Muscle of arm (tissue), 12 donors: ENCODE measurements around the gene HIRIP3. TPM values are rescaled to one million over a fixed set of nuclear protein-coding genes. Genes with fewer than 3 reads are reported as not detected.
A peak's percentile ranks its signal among the peaks of the same experiment; 100 is the strongest.

Experiments used
- DNase-seq: peaks from one replicate; pipeline ENCODE4 v3.0.0-alpha.2; 2013
- polyA plus RNA-seq, 12 donors: library from polyadenylated mRNA; unstranded; fragments of 120-200 nt; gene quantifications; one replicate each; pipeline ENCODE4 v1.2.1, GENCODE V29; 2013; ENCODE audit not compliant: insufficient read length in 12 of 12

HIRIP3 gene
- polyA plus RNA-seq, 12 donors, result 10.2 to 15.6 (median 12.0) TPM; not detected in 1

DNA sequence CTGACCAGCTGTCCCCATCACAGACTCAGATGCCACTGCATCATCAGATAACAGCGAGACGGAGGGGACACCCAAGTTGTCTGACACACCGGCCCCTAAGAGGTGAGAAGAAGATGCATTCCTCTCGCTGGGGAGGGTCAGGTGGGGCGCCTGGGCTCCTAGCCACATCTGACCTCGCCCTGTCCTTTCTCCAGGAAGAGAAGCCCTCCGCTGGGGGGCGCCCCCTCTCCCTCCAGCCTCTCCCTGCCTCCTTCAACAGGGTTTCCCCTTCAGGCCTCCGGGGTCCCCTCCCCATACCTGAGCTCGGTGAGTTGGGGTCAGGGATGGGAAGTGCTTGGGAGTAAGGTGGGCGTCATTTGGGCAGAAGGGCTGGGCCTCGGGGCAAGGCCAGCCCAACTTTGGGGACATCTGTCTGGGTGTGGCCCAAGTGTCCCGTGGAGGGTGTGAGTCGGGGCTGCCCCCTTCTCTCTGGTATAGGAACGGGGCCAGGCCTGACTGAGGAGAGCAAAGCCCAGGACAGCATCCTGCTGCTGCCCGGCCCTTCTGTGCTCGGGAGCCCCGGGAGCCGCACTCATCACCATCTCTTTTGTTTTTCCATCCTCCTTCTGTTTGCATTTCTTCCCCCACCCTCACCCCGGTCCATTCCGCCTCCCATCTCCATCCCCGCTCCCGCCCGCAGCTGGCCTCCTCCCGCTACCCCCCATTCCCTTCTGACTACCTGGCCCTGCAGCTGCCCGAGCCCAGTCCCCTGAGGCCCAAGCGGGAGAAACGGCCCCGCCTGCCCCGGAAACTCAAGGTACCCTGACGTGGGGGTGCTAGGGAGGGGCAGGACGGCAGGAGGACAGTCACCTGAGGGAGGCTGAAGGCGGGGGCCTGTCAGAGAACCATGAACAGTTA lies 5.6 kb upstream of the HIRIP3 start:
- no peak for DNase-seq

DNA sequence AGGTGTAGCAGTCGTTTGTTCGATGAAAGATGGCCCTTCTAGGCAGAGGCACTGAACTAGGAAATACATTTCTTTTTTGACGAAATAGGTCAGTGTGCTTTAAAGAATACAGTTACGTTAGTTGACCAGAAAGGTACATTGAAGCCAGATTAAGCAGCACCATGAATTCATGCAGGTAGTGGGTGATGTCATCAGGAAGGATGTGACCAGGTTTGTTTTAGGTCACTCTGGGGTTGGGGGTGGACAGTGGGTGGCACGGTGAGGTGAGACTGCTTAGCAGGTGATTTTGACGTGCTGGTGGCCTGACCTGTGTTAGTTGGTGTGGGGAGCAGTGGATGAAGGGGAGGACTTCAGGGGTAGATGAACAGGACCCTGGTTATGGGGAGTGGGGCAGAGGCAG lies 4.2 kb upstream of the HIRIP3 start:
- no peak for DNase-seq

DNA sequence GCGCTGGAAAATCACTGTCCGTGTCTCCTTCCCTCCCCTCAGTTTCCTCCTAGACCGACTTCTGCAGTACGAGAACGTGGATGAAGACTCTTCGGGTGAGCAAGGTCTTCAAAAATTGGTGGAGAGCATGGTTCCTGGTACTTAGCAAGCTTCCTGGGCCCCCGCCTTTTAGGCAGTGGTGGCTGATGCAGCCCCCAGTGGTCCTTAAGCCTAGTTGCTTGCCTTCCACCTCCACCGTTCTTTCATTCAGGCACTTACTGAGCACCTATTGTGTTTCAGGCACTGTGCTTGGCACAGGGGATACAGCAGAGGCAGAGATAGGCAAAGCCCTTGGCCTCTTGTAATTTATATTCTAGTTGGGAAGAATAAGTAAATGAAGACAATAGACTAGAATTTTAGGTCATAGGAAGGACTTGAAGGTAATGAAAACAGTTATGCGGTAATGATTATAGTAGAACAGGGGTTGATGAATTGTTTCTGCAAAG lies 1.4 kb upstream of the HIRIP3 start:
- DNase-seq, result no peak

DNA sequence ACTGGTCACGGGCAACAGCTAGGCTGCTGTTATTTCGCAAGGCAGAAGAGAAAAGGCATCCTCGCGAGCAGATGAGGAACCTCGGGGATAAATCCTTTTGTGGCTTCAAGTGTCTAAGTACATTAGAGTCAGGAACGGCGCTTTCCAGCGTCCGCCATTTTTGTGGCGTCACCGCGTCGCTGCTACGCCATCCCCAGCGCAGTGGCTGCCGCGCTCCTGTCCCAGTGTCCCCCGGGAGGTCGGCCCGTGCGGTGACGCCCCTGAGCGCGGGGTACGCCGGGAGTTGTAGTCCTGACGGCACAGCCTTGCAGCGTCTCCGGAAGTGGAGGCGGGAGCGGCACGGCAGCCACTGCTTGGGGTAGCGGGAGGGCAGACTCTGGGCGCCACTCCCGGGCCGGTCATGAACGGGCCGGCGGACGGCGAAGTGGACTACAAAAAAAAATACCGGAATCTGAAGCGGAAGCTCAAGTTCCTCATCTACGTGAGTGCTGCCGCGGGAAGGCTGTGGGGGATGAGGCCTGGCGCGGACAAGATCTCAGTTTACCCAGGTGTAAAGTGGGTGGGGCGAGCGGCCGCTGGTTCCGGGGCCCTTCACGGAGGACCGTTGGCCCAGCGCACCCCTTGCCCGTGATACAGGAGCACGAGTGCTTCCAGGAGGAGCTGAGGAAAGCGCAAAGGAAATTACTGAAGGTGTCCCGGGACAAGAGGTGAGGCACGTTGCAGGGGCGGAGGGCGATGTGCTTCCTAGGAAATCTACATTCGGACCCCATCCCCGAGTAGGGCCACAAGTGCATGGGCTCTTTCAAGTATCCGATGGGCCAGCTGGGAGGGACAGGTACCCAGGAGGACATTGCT lies 721 bp upstream of the HIRIP3 start, which contains the start of gene INO80E:
Gene INO80E (plus strand): TSS at position 331 of the 855 bp plus-strand sequence. CDS start 70 bp downstream, at position 401.
- DNase-seq, result peak; percentile 97

DNA sequence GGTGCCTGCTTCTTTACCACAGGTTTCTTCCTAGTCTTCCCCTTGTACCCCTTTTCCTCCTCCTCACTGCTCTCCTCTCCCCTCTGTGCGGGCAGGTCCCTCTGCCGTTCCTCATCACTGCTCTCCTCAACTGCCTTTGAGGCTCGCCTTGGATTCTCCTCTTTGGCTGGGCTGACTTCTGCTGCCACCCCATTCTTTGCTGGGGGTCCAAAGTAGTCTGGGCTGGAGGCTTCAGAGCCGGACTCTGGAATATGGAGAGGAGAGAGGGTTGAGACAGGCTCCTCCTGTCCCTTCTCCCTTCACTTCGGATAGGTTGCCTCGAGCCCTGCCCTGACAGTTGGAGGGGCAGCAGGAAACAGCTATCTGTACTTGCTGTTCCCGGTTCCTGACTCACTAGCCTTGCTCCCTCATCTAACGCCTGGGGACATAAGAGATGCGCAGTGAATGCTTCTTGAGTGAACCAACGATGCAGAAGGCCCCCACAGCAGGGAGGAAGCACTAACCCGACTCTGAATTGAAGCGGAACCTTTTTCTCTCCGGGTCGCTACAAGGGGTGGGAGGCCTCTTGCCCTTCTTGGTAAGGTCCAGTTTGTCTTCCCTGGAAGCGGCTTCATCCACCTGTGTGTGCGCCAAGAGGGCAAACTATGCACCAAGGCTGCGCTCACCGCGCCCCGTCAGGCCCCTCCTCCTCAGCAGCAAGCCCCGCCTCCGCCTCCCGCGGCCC lies 655 bp downstream of the HIRIP3 start:
- peak; percentile 35 for DNase-seq

DNA sequence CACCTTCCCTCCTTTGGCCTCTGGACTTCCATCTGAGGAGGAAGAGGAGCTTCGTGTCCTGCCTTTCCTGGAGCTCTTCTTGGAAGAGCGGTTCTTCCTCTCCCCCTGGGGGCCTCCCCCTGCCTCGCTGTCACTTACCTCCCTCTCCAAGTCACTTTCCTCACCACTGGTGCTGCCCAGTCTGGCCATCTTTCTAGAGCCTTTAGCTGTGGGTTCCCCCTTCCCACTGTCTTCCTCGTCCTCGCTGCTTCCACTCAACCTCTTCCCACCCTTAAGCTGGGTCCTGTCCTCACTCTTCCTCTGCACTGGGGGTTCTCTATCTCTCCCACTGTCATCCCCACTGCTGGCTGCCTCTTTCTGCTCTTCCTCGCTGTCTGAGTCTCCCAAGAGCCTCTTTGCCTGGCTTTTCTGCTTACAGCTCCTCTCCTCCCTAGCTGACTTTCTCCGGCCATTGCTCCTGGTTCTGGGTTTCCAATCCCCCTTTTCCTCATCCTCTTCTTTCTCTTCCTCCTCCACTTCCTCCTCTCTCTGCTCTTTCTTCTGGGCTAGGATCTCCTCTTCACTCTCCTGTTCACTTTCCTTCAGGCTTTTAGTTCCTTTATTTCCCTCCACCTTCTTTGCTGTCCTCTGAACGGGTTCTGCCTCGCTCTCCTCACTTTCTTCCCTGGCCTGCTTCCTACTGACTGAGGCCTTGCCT lies 1.4 kb downstream of the HIRIP3 start:
- no peak for DNase-seq

DNA sequence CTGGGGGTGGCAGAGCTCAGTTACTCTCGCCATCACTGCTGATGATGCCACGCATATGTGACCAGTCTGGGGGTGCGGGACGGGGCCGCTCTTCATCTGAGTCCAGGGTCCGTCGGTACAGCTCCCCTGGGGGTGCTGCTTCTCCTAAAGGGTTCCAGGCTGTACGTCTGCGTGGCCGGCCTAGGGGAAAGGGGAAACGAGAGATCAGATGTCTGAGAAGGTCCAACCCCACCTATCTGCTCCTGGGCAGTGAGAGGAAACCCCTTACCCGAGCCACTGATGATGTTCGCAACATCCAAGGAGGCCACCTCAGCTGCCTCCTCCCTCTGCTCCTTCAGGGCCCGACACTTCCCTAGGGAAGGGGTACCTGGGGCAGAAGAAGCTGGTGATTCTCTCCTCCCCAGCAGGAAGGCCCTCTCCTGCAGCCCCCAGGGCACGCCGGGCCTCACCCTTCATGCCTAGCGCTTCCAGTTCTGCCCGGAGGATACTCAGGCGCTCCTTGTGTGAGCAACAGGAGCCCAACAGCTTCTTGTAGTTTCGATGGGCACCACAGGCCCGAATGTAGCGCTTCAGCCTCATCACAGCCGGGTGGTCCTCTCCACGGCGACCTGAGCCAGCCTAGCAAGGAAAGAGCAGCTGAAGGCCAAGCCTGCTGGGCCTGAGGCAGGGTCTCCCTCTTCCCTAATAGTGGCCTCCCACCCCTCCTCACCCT lies 2.1 kb downstream of the HIRIP3 start:
- DNase-seq, result no peak

DNA sequence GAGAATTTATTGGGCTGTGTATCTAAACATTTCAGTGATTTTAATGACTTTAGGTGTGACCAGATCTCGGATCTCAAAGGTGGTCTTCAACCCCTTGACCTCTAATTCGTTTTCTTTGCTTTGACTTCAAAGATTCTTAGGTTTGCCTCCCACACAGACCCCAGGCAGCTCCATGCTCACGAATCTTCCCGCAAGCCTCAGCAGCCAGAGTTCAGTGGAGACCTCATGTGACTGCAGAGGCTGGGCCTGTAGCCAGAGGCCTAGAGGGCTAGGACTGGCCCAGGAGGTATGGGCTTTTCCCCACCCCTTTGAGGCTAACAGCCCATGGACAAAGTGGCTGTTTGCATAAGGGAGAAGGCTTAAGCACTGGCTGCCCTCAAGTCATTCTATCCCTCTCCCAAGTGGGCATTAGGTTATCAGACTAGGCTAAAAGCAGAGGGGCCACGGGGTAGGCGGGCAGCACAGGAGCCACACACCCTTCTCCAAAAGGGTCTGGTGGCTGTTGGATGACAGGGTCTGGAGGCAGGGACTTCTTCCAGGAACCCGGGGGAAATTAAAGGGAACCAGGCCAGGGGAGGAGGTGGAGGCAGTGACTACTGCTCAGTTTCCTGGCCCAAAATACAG lies 3.0 kb downstream of the HIRIP3 start:
- DNase-seq, result no peak

DNA sequence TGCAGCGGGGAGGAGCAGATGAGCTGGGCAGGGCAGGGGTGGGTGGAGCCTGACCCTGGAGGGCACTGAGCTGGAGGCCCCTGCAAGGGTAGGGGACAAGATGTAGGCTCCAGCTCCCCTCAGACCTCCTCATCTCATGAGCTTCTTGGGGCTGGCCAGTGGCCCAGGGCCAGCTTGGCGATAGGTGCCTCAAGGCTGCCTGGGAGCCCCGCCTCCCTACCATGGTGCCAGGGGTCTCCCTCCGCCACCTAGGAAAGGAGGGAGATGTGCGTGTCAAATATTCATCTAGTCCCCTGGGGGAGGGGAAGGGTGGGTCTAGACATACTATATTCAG lies 3.9 kb downstream of the HIRIP3 start:
- no peak for DNase-seq

DNA sequence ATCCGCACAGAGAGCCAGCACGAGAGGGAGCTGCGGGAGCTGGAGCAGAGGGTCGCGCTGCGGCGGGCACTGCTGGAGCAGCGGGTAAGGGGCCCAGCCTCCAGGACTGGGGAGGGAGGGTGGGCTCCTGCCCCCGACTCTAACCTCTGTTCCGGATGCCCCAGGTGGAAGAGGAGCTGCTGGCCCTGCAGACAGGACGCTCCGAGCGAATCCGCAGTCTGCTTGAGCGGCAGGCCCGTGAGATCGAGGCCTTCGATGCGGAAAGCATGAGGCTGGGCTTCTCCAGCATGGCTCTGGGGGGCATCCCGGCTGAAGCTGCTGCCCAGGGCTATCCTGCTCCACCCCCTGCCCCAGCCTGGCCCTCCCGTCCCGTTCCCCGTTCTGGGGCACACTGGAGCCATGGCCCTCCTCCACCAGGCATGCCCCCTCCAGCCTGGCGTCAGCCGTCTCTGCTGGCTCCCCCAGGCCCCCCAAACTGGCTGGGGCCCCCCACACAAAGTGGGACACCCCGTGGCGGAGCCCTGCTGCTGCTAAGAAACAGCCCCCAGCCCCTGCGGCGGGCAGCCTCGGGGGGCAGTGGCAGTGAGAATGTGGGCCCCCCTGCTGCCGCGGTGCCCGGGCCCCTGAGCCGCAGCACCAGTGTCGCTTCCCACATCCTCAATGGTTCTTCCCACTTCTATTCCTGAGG lies 4.4 kb downstream of the HIRIP3 start:
- no peak for DNase-seq

DNA sequence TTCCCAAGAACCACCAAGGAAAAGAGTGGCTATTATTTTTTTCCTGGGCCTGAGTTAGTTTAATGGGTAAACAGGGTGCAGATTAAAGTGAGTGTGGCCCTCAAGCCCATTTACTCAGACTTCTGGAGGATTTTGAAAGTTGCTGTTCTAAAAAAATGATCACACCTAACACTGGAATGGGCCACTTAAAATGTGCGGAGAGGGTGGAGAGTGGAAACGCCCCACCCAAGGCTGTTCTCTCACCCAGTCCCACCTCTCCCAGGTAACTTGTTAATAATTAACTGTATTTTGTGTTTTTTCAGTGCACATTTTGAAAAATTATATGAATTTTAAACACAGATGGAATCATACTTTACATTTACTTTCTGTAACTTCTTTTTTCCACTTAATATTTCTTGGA lies 5.4 kb downstream of the HIRIP3 start:
- DNase-seq, result no peak

DNA sequence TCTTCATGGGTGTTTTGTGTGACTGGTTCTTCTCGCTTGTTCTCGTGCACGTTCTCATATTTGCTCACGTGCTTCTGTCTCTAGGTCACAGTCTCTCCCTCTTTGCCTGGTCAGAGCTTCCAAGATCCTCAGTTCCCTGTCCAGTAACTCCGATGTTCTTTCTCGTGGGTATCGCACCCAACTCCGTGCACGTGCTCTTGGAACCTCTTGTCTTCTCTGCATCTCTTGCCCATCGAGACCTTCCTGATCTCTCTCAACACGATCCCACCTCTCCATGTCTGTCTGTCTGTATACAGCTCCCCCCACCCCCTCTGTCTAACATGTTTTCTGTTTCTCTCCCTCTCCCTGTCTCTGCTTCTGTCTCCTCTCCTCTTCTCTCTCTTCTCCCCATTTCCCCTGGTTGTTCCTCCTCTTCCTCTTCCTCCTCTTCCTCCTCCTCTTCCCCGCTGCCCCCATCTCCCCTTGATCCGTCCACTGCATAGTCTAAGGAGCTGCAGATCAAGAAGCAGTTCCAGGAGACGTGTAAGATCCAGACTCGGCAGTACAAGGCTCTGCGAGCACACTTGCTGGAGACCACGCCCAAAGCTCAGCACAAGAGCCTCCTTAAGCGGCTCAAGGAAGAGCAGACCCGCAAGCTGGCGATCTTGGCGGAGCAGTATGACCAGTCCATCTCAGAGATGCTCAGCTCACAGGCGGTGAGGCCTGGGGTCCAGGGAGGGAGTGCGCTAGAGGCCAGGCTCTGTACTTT lies 6.1 kb downstream of the HIRIP3 start:
- DNase-seq, result no peak

DNA sequence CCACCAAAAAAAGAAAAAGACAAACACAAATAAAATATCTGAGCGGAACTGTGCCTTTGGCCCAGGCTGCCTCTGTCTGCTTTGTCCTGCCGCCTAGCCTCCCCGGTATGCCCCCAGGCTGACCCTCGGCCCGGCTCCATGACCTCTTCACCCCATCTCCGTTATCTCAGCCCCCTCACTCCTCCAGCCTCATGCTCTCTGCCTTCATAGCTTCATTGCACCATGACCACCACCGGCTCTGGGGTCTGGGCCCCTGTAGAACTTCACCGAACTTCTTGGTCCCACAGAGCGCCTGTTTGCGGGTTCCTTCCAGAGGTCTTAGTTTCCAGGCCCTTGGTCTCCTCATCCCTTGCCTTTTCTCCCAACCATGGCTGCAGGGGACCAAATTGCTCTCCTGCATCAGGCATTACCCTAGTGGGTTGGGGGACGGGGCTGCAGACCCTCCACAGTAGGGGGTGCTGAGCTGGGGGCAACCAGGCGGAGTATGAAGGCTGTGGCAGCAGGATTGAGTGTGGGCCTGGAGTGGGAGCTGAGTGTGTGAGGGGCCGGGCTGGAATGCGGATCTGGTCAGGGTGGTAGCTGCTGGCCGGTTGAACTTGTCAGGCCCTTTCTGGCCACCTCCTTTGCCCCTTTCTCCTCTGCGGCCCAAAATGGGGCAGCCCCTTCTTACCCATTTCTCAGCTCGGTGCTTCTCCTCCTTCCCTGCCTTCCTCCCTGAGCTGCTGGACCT lies 6.9 kb downstream of the HIRIP3 start:
- no peak for DNase-seq

DNA sequence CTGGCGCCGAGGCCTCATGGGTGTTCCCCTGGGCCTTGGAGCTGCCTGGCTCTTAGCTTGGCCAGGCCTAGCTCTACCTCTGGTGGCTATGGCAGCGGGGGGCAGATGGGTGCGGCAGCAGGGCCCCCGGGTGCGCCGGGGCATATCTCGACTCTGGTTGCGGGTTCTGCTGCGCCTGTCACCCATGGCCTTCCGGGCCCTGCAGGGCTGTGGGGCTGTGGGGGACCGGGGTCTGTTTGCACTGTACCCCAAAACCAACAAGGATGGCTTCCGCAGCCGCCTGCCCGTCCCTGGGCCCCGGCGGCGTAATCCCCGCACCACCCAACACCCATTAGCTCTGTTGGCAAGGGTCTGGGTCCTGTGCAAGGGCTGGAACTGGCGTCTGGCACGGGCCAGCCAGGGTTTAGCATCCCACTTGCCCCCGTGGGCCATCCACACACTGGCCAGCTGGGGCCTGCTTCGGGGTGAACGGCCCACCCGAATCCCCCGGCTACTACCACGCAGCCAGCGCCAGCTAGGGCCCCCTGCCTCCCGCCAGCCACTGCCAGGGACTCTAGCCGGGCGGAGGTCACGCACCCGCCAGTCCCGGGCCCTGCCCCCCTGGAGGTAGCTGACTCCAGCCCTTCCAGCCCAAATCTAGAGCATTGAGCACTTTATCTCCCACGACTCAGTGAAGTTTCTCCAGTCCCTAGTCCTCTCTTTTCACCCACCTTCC lies 7.9 kb downstream of the HIRIP3 start:
- DNase-seq, result no peak

DNA sequence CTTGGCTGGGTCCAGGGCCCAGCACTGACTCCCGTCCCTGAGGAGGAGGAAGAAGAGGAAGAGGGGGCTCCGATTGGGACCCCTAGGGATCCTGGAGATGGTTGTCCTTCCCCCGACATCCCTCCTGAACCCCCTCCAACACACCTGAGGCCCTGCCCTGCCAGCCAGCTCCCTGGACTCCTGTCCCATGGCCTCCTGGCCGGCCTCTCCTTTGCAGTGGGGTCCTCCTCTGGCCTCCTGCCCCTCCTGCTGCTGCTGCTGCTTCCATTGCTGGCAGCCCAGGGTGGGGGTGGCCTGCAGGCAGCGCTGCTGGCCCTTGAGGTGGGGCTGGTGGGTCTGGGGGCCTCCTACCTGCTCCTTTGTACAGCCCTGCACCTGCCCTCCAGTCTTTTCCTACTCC lies 8.5 kb downstream of the HIRIP3 start:
- no peak for DNase-seq

DNA sequence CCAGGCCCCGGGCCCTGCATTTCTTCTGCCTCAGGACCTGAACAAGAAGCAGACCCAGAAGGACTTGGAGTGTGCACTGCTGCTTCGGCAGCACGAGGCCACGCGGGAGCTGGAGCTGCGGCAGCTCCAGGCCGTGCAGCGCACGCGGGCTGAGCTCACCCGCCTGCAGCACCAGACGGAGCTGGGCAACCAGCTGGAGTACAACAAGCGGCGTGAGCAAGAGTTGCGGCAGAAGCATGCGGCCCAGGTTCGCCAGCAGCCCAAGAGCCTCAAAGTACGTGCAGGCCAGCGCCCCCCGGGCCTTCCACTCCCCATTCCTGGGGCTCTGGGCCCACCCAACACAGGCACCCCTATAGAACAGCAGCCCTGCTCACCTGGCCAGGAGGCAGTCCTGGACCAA lies 9.2 kb downstream of the HIRIP3 start:
- DNase-seq, result no peak

DNA sequence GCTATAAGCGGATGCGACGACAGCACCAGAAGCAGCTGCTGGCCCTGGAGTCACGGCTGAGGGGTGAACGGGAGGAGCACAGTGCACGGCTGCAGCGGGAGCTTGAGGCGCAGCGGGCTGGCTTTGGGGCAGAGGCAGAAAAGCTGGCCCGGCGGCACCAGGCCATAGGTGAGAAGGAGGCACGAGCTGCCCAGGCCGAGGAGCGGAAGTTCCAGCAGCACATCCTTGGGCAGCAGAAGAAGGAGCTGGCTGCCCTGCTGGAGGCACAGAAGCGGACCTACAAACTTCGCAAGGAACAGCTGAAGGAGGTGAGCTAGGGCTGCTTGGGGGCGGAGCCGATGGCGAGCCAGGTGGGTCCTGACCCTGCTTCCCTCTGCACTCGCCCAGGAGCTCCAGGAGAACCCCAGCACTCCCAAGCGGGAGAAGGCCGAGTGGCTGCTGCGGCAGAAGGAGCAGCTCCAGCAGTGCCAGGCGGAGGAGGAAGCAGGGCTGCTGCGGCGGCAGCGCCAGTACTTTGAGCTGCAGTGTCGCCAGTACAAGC lies 10.1 kb downstream of the HIRIP3 start:
- no peak for DNase-seq
